ENCODE data around the gene MREG. TPM values are rescaled to one million over a fixed set of nuclear protein-coding genes. Genes with fewer than 3 reads are reported as not detected.

Gene MREG
- total RNA-seq, 1 donor from 2014 or later, result 10.5 TPM

GRCh38 chr2:215906458-215906857 is 106.9 kb downstream of the MREG start:
- H3K36me3 ChIP-seq (ENCODE audit: control insufficient read depth, insufficient read depth, low read length), result no peaks in the 10 kb centered on the region
- H3K4me3 ChIP-seq (ENCODE audit: low read depth, low read length), result no peak overlapping the region
- TF ChIP-seq CTCF (IDR thresholded peaks at IDR 0.05; ENCODE audit: insufficient read depth, low read length, poor library complexity, severe bottlenecking), result no peak
- DNase-seq (ENCODE audit: low read depth), result no peak
- no peaks in the 10 kb centered on the region for H3K27me3 ChIP-seq (ENCODE audit: control insufficient read depth, insufficient read depth, low read length)

DNA sequence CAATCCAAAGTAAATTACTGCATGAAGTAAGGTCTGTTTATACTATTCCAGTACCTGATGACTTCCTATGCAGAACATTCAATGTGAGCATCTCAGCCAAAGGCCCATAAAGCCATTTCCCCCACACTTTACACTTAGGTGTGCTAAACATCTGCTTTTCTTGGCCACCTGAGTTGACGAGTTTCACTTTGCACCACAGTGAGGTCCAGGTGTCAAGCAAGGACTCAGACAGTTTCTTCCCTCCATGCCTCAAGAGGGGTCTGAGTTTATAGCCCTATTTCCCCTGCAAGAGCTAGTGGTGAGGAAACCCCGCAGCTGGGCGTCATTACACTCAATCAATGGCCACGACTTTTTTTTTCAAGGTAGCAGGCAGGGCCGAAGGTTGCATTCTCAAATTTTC is 107.7 kb downstream of the MREG start:
- DNase-seq (ENCODE audit: low read depth), result no peak
- no peak for TF ChIP-seq CTCF (IDR thresholded peaks at IDR 0.05; ENCODE audit: insufficient read depth, low read length, poor library complexity, severe bottlenecking)
- no peaks in the 10 kb centered on the region for H3K36me3 ChIP-seq (ENCODE audit: control insufficient read depth, insufficient read depth, low read length)
- H3K27me3 ChIP-seq (ENCODE audit: control insufficient read depth, insufficient read depth, low read length), result no peaks in the 10 kb centered on the region
- H3K4me3 ChIP-seq (ENCODE audit: low read depth, low read length), result no peak overlapping the region

DNA sequence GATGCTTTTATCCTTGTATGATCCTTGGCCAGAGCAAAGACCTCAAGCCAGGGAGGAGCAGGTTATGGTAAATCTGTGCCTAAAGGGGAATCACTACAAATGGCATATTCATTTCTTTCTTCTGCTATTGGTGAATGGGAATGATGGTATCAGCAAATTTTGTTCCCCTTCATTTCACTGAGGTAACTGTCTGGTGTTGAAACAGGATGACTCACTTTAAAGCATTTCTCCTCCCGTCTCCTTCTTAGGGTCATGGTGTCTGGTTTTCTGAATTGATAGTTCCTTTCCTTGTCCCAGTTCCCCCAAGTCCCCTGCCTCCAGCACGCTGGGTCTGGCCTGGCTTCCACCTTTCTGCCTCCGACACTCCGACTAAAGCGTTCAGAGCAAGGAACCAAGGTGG is 109.2 kb downstream of the MREG start:
- Histone ChIP-seq H3K4me3 (ENCODE audit: low read depth, low read length) (no peak overlapping the region), H3K27me3 (ENCODE audit: control insufficient read depth, insufficient read depth, low read length) (no peaks in the 10 kb centered on the region), H3K36me3 (ENCODE audit: control insufficient read depth, insufficient read depth, low read length) (no peaks in the 10 kb centered on the region)
- peak; percentile 86 for DNase-seq (ENCODE audit: low read depth)
- TF ChIP-seq CTCF (IDR thresholded peaks at IDR 0.05; ENCODE audit: insufficient read depth, low read length, poor library complexity, severe bottlenecking), result no peak

GRCh38 chr2:215903203-215903602 is 110.1 kb downstream of the MREG start:
- DNase-seq (ENCODE audit: low read depth), result no peak
- Histone ChIP-seq H3K27me3 (ENCODE audit: control insufficient read depth, insufficient read depth, low read length) (no peaks in the 10 kb centered on the region), H3K4me3 (ENCODE audit: low read depth, low read length) (no peak overlapping the region), H3K36me3 (ENCODE audit: control insufficient read depth, insufficient read depth, low read length) (no peaks in the 10 kb centered on the region)
- TF ChIP-seq CTCF (IDR thresholded peaks at IDR 0.05; ENCODE audit: insufficient read depth, low read length, poor library complexity, severe bottlenecking), result no peak

- Histone ChIP-seq H3K4me3 (ENCODE audit: low read depth, low read length) (no peak overlapping the region), H3K36me3 (ENCODE audit: control insufficient read depth, insufficient read depth, low read length) (no peaks in the 10 kb centered on the region), H3K27me3 (ENCODE audit: control insufficient read depth, insufficient read depth, low read length) (no peaks in the 10 kb centered on the region)
- no peak for TF ChIP-seq CTCF (IDR thresholded peaks at IDR 0.05; ENCODE audit: insufficient read depth, low read length, poor library complexity, severe bottlenecking)
- no peak for DNase-seq (ENCODE audit: low read depth)
These were observed 111.6 kb downstream of the MREG start for GRCh38 chr2:215901796-215902195.

- Histone ChIP-seq H3K27me3 (ENCODE audit: control insufficient read depth, insufficient read depth, low read length) (no peaks in the 10 kb centered on the region), H3K4me3 (ENCODE audit: low read depth, low read length) (no peak overlapping the region), H3K36me3 (ENCODE audit: control insufficient read depth, insufficient read depth, low read length) (no peaks in the 10 kb centered on the region)
- no peak for DNase-seq (ENCODE audit: low read depth)
- no peak for TF ChIP-seq CTCF (IDR thresholded peaks at IDR 0.05; ENCODE audit: insufficient read depth, low read length, poor library complexity, severe bottlenecking)
These were observed 112.5 kb downstream of the MREG start for GRCh38 chr2:215900843-215901242.

Data from kidney epithelial cell (primary cell).